Tibial nerve (tissue), 4 donors: ENCODE data around the gene UGT1A6.

ENCODE experiments used
- EP300 ChIP-seq, 2 donors: sonication (generic); formaldehyde crosslinking; IDR thresholded peaks; one replicate each; pipeline ENCODE4 v1.6.1; 2017; ENCODE audit warnings: antibody characterized with exemption in 2 of 2, mild to moderate bottlenecking in 1 of 2
- POLR2A ChIP-seq, 2 donors: fragments of 450-650 bp; IDR thresholded peaks; one replicate each; pipeline ENCODE4 v1.6.1; 2017; ENCODE audit warnings: antibody characterized with exemption in 2 of 2, mild to moderate bottlenecking in 2 of 2, moderate library complexity in 2 of 2
- TF ChIP-seq, protein P1 (sequence below), 5 experiments: fragments of 200-600 bp in 3 of 5; fragments of 450-650 bp in 2 of 5; sonication (generic) in 3 of 5; IDR thresholded peaks; one replicate each; pipeline ENCODE4 v1.5.1; 2016 to 2019; ENCODE audit warnings: antibody characterized with exemption in 5 of 5, mild to moderate bottlenecking in 3 of 5, moderate library complexity in 2 of 5

DNA sequence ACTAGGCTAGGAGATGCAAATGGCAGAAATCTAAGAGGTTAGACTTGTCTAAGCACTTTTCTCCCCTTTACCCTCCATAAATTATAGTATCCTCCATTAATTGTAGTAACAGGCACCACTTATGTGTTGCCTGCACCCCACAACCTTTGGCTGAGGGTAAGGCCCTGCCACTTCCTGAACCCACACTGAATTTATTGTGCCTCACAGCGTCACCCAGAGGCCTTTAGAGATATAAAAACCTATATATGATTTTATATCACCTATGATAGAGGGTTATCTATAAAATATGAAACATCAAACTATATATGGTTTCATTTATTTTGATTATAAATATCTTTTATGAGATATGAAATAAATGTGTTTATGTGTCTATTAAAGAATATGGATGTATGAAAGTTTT lies 18.4 kb upstream of the UGT1A6 start:
- TF ChIP-seq, protein P1, sequence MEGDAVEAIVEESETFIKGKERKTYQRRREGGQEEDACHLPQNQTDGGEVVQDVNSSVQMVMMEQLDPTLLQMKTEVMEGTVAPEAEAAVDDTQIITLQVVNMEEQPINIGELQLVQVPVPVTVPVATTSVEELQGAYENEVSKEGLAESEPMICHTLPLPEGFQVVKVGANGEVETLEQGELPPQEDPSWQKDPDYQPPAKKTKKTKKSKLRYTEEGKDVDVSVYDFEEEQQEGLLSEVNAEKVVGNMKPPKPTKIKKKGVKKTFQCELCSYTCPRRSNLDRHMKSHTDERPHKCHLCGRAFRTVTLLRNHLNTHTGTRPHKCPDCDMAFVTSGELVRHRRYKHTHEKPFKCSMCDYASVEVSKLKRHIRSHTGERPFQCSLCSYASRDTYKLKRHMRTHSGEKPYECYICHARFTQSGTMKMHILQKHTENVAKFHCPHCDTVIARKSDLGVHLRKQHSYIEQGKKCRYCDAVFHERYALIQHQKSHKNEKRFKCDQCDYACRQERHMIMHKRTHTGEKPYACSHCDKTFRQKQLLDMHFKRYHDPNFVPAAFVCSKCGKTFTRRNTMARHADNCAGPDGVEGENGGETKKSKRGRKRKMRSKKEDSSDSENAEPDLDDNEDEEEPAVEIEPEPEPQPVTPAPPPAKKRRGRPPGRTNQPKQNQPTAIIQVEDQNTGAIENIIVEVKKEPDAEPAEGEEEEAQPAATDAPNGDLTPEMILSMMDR (IDR thresholded peaks at IDR 0.05) = no peak
- TF ChIP-seq EP300 (IDR thresholded peaks at IDR 0.05) (no peak), POLR2A (IDR thresholded peaks at IDR 0.05) (no peak)
